Liver (tissue), 9 donors: ENCODE results near the gene VWA2. TPM values are rescaled to one million over a fixed set of nuclear protein-coding genes. Genes with fewer than 3 reads are reported as not detected.

Experiments
- DNase-seq: peaks from one replicate; pipeline ENCODE4 v3.0.0-alpha.2; 2017; ENCODE audit warnings: low spot score
- H3K27ac ChIP-seq, 2 donors: one replicate each; pipeline ENCODE4 v1.7.0; 2013; ENCODE audit warnings: inconsistent platforms in 2 of 2, low read length in 2 of 2, control low read depth in 1 of 2, low read depth in 1 of 2, mild to moderate bottlenecking in 1 of 2
- H3K27me3 ChIP-seq, 4 donors: one replicate each; pipeline versions ENCODE4 v1.6.1 to v1.7.0; 2013; ENCODE audit warnings: low read length in 3 of 4, inconsistent platforms in 1 of 4, mild to moderate bottlenecking in 1 of 4, moderate library complexity in 1 of 4; ENCODE audit not compliant: control insufficient read depth in 4 of 4, insufficient read depth in 4 of 4
- H3K36me3 ChIP-seq, 4 donors: one replicate each; pipeline versions ENCODE4 v1.6.1 to v1.7.0; 2013; ENCODE audit warnings: low read length in 3 of 4, mild to moderate bottlenecking in 3 of 4, low read depth in 1 of 4, moderate library complexity in 1 of 4; ENCODE audit not compliant: control insufficient read depth in 4 of 4, insufficient read depth in 3 of 4
- H3K4me1 ChIP-seq, 4 donors: one replicate each; pipeline versions ENCODE4 v1.6.1 to v1.7.0; 2013; ENCODE audit warnings: low read length in 3 of 4, mild to moderate bottlenecking in 3 of 4, moderate library complexity in 1 of 4; ENCODE audit not compliant: control insufficient read depth in 4 of 4, insufficient read depth in 4 of 4
- H3K4me3 ChIP-seq, 3 donors: one replicate each; pipeline versions ENCODE4 v1.6.1 to v1.7.0; 2013; ENCODE audit warnings: low read length in 3 of 3, control low read depth in 1 of 3, low read depth in 1 of 3, mild to moderate bottlenecking in 1 of 3
- H3K9ac ChIP-seq, 2 donors: one replicate each; pipeline ENCODE4 v1.7.0; 2013; ENCODE audit warnings: low read length in 2 of 2, mild to moderate bottlenecking in 2 of 2, moderate library complexity in 2 of 2, control low read depth in 1 of 2, low read depth in 1 of 2
- H3K9me3 ChIP-seq, 4 donors: one replicate each; pipeline versions ENCODE4 v1.6.1 to v1.7.0; 2013; ENCODE audit warnings: low read length in 3 of 4; ENCODE audit not compliant: control insufficient read depth in 4 of 4
- EGR1 ChIP-seq, 2 donors: IDR thresholded peaks; 2 replicates each; pipeline ENCODE4 v1.6.1; 2016 to 2018; ENCODE audit warnings: antibody characterized with exemption in 2 of 2, low read depth in 2 of 2
- FOXA1 ChIP-seq: IDR thresholded peaks from 2 replicates; pipeline ENCODE4 v1.6.1; 2016; ENCODE audit warnings: antibody characterized with exemption
- FOXA2 ChIP-seq: IDR thresholded peaks from 2 replicates; pipeline ENCODE4 v1.6.1; 2016; ENCODE audit warnings: antibody characterized with exemption
- GABPA ChIP-seq, 2 donors: IDR thresholded peaks in 1 of 2; conservative IDR thresholded peaks in 1 of 2; 2 replicates each; pipeline ENCODE4 v1.6.1; 2016; ENCODE audit warnings: antibody characterized with exemption in 2 of 2, mild to moderate bottlenecking in 1 of 2, moderate library complexity in 1 of 2
- HNF4A ChIP-seq, 2 donors: conservative IDR thresholded peaks; 2 replicates each; pipeline ENCODE4 v1.6.1; 2016; ENCODE audit warnings: antibody characterized with exemption in 2 of 2, mild to moderate bottlenecking in 2 of 2
- HNF4G ChIP-seq: IDR thresholded peaks from 2 replicates; pipeline ENCODE4 v1.6.1; 2016; ENCODE audit warnings: antibody characterized with exemption
- JUND ChIP-seq, 2 donors: IDR thresholded peaks; 2 replicates each; pipeline ENCODE4 v1.6.1; 2016; ENCODE audit warnings: antibody characterized with exemption in 2 of 2
- NR2F2 ChIP-seq: IDR thresholded peaks from 2 replicates; pipeline ENCODE4 v1.6.1; 2016; ENCODE audit warnings: antibody characterized with exemption
- RAD21 ChIP-seq, 2 donors: IDR thresholded peaks; 2 replicates each; pipeline ENCODE4 v1.6.1; 2016; ENCODE audit warnings: antibody characterized with exemption in 2 of 2, mild to moderate bottlenecking in 2 of 2
- RXRA ChIP-seq, 2 donors: IDR thresholded peaks; 2 replicates each; pipeline ENCODE4 v1.6.1; 2017 to 2018; ENCODE audit warnings: antibody characterized with exemption in 2 of 2, mild to moderate bottlenecking in 1 of 2
- SP1 ChIP-seq: IDR thresholded peaks from 2 replicates; pipeline ENCODE4 v1.6.1; 2018; ENCODE audit warnings: antibody characterized with exemption, mild to moderate bottlenecking
- TAF1 ChIP-seq: conservative IDR thresholded peaks from 2 replicates; pipeline ENCODE4 v1.6.1; 2016; ENCODE audit warnings: antibody characterized with exemption, mild to moderate bottlenecking
- YY1 ChIP-seq: IDR thresholded peaks from 2 replicates; pipeline ENCODE4 v1.6.1; 2016; ENCODE audit warnings: antibody characterized with exemption, mild to moderate bottlenecking
- WGBS: extraction: QIAGEN DNeasy Blood & Tissue Kit; methylation state at CpG from one replicate; pipeline ENCODE4 v1.1.7; 2013; 5-methylcytosine and 5-hydroxymethylcytosine counted together
- polyA plus RNA-seq, 2 donors: library from polyadenylated mRNA; stranded (reverse) in 1 of 2; unstranded in 1 of 2; fragments of 200-250 nt in 1 of 2; fragments of >200 nt in 1 of 2; fragmentation: Nextera tagmentation in 1 of 2; extraction: Ambion mirVana in 1 of 2; gene quantifications; one replicate each; pipeline versions ENCODE4 v1.2.1 to v1.2.3, GENCODE V29; 2013 to 2015
- total RNA-seq, 2 donors: library from RNA; depleted of rRNA; stranded (reverse); fragments of >200 nt; gene quantifications; one replicate each; pipeline ENCODE4 v1.2.3, GENCODE V29; 2014
- TF ChIP-seq, protein P1 (sequence below): IDR thresholded peaks from 2 replicates; pipeline ENCODE4 v1.6.1; 2016; ENCODE audit warnings: antibody characterized with exemption
- TF ChIP-seq, protein P2 (sequence below): IDR thresholded peaks from 2 replicates; pipeline ENCODE4 v1.6.1; 2016; ENCODE audit warnings: antibody characterized with exemption, mild to moderate bottlenecking
- TF ChIP-seq, protein P3 (sequence below): IDR thresholded peaks from 2 replicates; pipeline ENCODE4 v1.6.1; 2016; ENCODE audit warnings: antibody characterized with exemption
- TF ChIP-seq, protein P4 (sequence below): IDR thresholded peaks from 2 replicates; pipeline ENCODE4 v1.6.1; 2016; ENCODE audit warnings: antibody characterized with exemption
- TF ChIP-seq, protein P5 (sequence below): fragments of 150-350 bp; IDR thresholded peaks from 2 replicates; pipeline ENCODE4 v1.5.1; 2017; ENCODE audit warnings: improper control_type of control experiment, low read depth, low read length; ENCODE audit not compliant: missing input control
- donor health status: healthy.
- donor health status: healthy.
- donor health status: healthy.
- donor health status: healthy.
- donor health status: healthy.

VWA2 gene
- total and polyA plus RNA-seq, 4 donors: 0.05 to 0.25 TPM; not detected in 2

DNA sequence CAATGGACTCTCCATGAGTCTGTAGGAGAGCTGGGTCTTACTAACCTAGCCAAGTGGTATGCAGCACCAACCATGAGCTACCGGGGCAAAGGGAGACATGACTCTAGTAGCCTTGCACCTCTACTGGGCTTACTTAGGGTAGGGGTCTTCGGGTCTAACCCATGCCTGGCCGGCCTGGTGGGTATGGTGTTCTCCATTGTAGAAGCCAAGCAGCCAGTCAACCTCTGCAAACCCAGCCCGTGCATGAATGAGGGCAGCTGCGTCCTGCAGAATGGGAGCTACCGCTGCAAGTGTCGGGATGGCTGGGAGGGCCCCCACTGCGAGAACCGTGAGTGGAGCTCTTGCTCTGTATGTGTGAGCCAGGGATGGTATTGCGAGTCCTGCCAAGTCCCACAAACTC, 51.0 kb downstream of the VWA2 start:
- Histone ChIP-seq H3K9ac (no peak overlapping the region), H3K4me1 (no peaks in the 10 kb centered on the region), H3K36me3 (no peaks in the 10 kb centered on the region), H3K27me3 (no peaks in the 10 kb centered on the region), H3K4me3 (no peak overlapping the region), H3K9me3 (no peaks in the 10 kb centered on the region), H3K27ac (no peak overlapping the region)
- WGBS: 95% methylated on average over 10 of the region's 10 CpGs
- TF ChIP-seq NR2F2 (no peak), EGR1 (IDR thresholded peaks at IDR 0.05; ENCODE audit: low read depth in 2 of 2) (no peak), HNF4G (no peak), FOXA1 (no peak), HNF4A (conservative IDR thresholded peaks at IDR 0.05) (no peak), RAD21 (IDR thresholded peaks at IDR 0.05) (no peak), FOXA2 (no peak), TAF1 (no peak), SP1 (no peak), RXRA (IDR thresholded peaks at IDR 0.05) (no peak), YY1 (no peak), GABPA (IDR thresholded peaks at IDR 0.05 in 1 of 2, conservative IDR thresholded peaks at IDR 0.05 in 1 of 2) (no peak), JUND (IDR thresholded peaks at IDR 0.05) (no peak)
- TF ChIP-seq, protein P1, sequence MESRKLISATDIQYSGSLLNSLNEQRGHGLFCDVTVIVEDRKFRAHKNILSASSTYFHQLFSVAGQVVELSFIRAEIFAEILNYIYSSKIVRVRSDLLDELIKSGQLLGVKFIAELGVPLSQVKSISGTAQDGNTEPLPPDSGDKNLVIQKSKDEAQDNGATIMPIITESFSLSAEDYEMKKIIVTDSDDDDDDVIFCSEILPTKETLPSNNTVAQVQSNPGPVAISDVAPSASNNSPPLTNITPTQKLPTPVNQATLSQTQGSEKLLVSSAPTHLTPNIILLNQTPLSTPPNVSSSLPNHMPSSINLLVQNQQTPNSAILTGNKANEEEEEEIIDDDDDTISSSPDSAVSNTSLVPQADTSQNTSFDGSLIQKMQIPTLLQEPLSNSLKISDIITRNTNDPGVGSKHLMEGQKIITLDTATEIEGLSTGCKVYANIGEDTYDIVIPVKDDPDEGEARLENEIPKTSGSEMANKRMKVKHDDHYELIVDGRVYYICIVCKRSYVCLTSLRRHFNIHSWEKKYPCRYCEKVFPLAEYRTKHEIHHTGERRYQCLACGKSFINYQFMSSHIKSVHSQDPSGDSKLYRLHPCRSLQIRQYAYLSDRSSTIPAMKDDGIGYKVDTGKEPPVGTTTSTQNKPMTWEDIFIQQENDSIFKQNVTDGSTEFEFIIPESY: no peak
- TF ChIP-seq, protein P2, sequence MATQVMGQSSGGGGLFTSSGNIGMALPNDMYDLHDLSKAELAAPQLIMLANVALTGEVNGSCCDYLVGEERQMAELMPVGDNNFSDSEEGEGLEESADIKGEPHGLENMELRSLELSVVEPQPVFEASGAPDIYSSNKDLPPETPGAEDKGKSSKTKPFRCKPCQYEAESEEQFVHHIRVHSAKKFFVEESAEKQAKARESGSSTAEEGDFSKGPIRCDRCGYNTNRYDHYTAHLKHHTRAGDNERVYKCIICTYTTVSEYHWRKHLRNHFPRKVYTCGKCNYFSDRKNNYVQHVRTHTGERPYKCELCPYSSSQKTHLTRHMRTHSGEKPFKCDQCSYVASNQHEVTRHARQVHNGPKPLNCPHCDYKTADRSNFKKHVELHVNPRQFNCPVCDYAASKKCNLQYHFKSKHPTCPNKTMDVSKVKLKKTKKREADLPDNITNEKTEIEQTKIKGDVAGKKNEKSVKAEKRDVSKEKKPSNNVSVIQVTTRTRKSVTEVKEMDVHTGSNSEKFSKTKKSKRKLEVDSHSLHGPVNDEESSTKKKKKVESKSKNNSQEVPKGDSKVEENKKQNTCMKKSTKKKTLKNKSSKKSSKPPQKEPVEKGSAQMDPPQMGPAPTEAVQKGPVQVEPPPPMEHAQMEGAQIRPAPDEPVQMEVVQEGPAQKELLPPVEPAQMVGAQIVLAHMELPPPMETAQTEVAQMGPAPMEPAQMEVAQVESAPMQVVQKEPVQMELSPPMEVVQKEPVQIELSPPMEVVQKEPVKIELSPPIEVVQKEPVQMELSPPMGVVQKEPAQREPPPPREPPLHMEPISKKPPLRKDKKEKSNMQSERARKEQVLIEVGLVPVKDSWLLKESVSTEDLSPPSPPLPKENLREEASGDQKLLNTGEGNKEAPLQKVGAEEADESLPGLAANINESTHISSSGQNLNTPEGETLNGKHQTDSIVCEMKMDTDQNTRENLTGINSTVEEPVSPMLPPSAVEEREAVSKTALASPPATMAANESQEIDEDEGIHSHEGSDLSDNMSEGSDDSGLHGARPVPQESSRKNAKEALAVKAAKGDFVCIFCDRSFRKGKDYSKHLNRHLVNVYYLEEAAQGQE: no peak
- TF ChIP-seq, protein P3, sequence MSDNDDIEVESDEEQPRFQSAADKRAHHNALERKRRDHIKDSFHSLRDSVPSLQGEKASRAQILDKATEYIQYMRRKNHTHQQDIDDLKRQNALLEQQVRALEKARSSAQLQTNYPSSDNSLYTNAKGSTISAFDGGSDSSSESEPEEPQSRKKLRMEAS: no peak
- TF ChIP-seq, protein P4, sequence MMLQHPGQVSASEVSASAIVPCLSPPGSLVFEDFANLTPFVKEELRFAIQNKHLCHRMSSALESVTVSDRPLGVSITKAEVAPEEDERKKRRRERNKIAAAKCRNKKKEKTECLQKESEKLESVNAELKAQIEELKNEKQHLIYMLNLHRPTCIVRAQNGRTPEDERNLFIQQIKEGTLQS: no peak
- TF ChIP-seq, protein P5, sequence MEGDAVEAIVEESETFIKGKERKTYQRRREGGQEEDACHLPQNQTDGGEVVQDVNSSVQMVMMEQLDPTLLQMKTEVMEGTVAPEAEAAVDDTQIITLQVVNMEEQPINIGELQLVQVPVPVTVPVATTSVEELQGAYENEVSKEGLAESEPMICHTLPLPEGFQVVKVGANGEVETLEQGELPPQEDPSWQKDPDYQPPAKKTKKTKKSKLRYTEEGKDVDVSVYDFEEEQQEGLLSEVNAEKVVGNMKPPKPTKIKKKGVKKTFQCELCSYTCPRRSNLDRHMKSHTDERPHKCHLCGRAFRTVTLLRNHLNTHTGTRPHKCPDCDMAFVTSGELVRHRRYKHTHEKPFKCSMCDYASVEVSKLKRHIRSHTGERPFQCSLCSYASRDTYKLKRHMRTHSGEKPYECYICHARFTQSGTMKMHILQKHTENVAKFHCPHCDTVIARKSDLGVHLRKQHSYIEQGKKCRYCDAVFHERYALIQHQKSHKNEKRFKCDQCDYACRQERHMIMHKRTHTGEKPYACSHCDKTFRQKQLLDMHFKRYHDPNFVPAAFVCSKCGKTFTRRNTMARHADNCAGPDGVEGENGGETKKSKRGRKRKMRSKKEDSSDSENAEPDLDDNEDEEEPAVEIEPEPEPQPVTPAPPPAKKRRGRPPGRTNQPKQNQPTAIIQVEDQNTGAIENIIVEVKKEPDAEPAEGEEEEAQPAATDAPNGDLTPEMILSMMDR: no peak
- DNase-seq: no peak
